ENCODE results near the gene HDAC7. TPM values are rescaled to one million over a fixed set of nuclear protein-coding genes. Genes with fewer than 3 reads are reported as not detected.

HDAC7 gene
- total RNA-seq, 1 experiment from 2014 or later: 71.2 TPM

DNA sequence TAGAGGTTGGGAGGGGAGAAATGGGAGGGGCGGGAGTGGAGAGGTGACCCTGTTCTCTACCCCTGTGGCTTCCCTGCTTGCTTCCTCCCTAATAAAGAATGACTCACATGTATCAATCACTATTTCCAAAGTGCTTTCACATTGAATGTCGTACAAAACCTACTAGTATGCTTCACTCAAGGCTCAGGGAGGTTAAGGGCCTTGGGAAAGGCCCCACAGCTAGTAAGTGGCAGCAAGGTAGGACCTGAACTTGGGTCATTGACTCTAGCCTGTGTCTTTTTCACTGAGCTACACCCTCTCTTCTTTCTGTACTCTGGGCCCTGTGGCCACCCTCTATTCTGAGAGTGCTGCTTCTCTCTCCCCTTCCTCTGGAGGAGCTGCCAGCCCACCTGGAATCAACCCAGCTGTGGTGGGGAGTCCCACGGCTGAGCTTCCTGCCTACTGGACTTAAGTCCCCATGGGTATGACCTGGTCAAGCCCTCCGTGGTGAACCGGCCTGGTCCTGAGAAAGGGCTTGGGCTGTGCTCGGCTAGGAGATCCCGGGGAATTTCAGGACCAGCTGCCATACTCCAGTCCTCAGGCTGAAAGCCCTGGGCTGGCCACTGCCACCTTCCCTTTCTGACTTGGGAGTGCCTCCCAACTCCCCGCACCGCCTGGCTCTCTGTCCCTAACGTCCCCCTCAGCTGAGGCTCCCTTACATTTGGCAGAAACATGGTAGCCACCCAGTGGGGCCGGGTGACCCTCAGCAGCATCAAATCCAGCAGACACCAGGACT, 33.6 kb downstream of the HDAC7 start:
- TF ChIP-seq, protein P1, sequence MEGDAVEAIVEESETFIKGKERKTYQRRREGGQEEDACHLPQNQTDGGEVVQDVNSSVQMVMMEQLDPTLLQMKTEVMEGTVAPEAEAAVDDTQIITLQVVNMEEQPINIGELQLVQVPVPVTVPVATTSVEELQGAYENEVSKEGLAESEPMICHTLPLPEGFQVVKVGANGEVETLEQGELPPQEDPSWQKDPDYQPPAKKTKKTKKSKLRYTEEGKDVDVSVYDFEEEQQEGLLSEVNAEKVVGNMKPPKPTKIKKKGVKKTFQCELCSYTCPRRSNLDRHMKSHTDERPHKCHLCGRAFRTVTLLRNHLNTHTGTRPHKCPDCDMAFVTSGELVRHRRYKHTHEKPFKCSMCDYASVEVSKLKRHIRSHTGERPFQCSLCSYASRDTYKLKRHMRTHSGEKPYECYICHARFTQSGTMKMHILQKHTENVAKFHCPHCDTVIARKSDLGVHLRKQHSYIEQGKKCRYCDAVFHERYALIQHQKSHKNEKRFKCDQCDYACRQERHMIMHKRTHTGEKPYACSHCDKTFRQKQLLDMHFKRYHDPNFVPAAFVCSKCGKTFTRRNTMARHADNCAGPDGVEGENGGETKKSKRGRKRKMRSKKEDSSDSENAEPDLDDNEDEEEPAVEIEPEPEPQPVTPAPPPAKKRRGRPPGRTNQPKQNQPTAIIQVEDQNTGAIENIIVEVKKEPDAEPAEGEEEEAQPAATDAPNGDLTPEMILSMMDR (IDR thresholded peaks at IDR 0.05; ENCODE audit: insufficient read depth in 1 of 2, low read depth in 1 of 2, low read length in 1 of 2, severe bottlenecking in 1 of 2, unreplicated experiment in 1 of 2): no peak
- Mint-ChIP-seq H3K4me1 (ENCODE audit: low read depth, unreplicated experiment) (no peaks in the 10 kb centered on the region), H3K9me3 (ENCODE audit: unreplicated experiment) (no peaks in the 10 kb centered on the region), H3K27ac (ENCODE audit: unreplicated experiment) (peak overlapping the region; percentile 43), H3K36me3 (ENCODE audit: insufficient read depth, unreplicated experiment) (peaks cover 68% of the 10 kb centered on the region), H3K4me3 (ENCODE audit: unreplicated experiment) (no peak overlapping the region), H3K27me3 (ENCODE audit: insufficient read depth, unreplicated experiment) (no peaks in the 10 kb centered on the region)
- intact Hi-C loops (cut with micrococcal nuclease; ENCODE audit: unreplicated experiment): no loop called here
- H3K9me3 ChIP-seq: no peaks in the 10 kb centered on the region
- ChIA-PET POLR2A (no interaction called here), CTCF (interaction anchor here (1.0 to 1.4 kb wide), 2 partner anchors 11 to 53 kb away, joined by 3 to 4 read pairs; no protein-coding TSS in a partner anchor)
- H3K36me3 ChIP-seq (ENCODE audit: control insufficient read depth, insufficient read depth, low read length): peaks cover 5% of the 10 kb centered on the region
- no peak overlapping the region for H3K4me3 ChIP-seq (ENCODE audit: low read depth, low read length)
- no peaks in the 10 kb centered on the region for H3K4me1 ChIP-seq
- no peaks in the 10 kb centered on the region for H3K27me3 ChIP-seq (replicated peaks; ENCODE audit: control insufficient read depth, insufficient read depth, low read length)
- DNase-seq: no peak
- no TSS peak for BruUV-seq (replicated peaks)

DNA sequence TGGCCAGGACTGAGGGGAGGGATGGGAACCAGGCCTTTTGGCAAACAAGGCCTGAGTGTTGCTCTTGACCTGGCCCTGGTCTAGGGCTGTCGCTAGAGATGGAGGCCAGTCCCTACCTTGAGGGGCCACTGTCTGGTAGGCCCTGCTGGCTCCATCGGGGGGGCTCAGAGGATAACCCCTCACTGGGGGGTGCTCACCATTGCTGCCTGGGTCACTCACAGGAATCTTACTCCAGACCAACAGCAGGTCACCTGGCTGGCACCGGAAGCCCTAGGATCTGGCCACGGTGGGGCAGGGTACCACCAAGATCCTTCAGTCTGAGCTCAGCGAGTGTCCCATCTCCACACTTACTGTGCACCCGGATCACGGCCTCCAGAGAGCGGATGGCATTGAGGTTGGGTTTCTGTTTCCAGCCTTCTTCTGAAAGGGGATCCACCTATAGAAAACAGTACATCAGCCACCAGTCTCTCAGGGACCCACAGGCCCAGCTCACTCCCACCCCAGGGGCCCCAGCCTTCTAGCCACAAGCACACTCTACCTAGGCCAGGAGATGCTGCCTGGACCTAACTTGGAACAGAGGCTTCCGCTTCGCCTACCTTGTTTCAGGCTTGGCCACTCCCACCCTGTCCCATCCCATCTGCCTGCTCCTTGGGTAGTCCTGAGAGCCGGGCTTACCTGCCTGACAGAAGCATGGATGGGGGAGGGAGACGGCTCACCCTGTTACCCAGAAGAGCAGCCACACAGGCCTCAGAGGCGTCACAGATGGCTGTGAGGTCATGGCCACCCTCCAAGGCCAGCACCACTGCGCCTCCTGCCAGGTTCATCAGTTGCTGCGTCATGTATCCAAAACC, 34.4 kb downstream of the HDAC7 start:
- no peaks in the 10 kb centered on the region for H3K9me3 ChIP-seq
- Mint-ChIP-seq H3K27ac (ENCODE audit: unreplicated experiment) (no peak overlapping the region), H3K27me3 (ENCODE audit: insufficient read depth, unreplicated experiment) (no peaks in the 10 kb centered on the region), H3K9me3 (ENCODE audit: unreplicated experiment) (no peaks in the 10 kb centered on the region), H3K4me3 (ENCODE audit: unreplicated experiment) (no peak overlapping the region), H3K36me3 (ENCODE audit: insufficient read depth, unreplicated experiment) (peaks cover 64% of the 10 kb centered on the region), H3K4me1 (ENCODE audit: low read depth, unreplicated experiment) (no peaks in the 10 kb centered on the region)
- no peak overlapping the region for H3K4me3 ChIP-seq (ENCODE audit: low read depth, low read length)
- no peaks in the 10 kb centered on the region for H3K4me1 ChIP-seq
- intact Hi-C loops (cut with micrococcal nuclease; ENCODE audit: unreplicated experiment): no loop called here
- peaks cover 5% of the 10 kb centered on the region for H3K36me3 ChIP-seq (ENCODE audit: control insufficient read depth, insufficient read depth, low read length)
- DNase-seq: no peak
- BruUV-seq (replicated peaks): no TSS peak
- ChIA-PET POLR2A (no interaction called here), CTCF (interaction anchor here (1.0 kb wide), 1 partner anchor 53 kb away, joined by 3 read pairs; no protein-coding TSS in a partner anchor)
- no peaks in the 10 kb centered on the region for H3K27me3 ChIP-seq (replicated peaks; ENCODE audit: control insufficient read depth, insufficient read depth, low read length)
- TF ChIP-seq, protein P1 (IDR thresholded peaks at IDR 0.05; ENCODE audit: insufficient read depth in 1 of 2, low read depth in 1 of 2, low read length in 1 of 2, severe bottlenecking in 1 of 2, unreplicated experiment in 1 of 2): no peak

Measured in Caco-2 (cell line).